WI38 (cell line): ENCODE results near the gene PFKFB3.
"Not testable (repeated sequence)": the region's sequence is repeated elsewhere in the genome, so short reads cannot be mapped to it uniquely, and the experiment has no call there.

Experiments
- H3K4me3 ChIP-seq: 2 replicates; pipeline ENCODE4 v1.5.1; 2011; ENCODE audit warnings: low read depth, mild to moderate bottlenecking, control low read depth, low read length
- CTCF ChIP-seq: IDR thresholded peaks from 2 replicates; pipeline ENCODE4 v1.5.1; 2012; ENCODE audit warnings: low read depth, mild to moderate bottlenecking, control low read depth, low read length

The PFKFB3 gene

GRCh38 chr10:6163364-6164270 lies 39.1 kb upstream of the PFKFB3 start:
- peak overlapping the region; percentile 71 for H3K4me3 ChIP-seq
- TF ChIP-seq CTCF: no peak

- no peak for TF ChIP-seq CTCF
- peak overlapping the region; percentile 71 for H3K4me3 ChIP-seq
Observed at GRCh38 chr10:6164271-6165095, 38.2 kb upstream of the PFKFB3 start.

- no peak for TF ChIP-seq CTCF
- no peak overlapping the region for H3K4me3 ChIP-seq
Observed at GRCh38 chr10:6165221-6165725, 37.5 kb upstream of the PFKFB3 start.

GRCh38 chr10:6165933-6166332 lies 36.8 kb upstream of the PFKFB3 start:
- not testable (repeated sequence) for H3K4me3 ChIP-seq

GRCh38 chr10:6167456-6167855 lies 35.3 kb upstream of the PFKFB3 start:
- no peak for TF ChIP-seq CTCF
- H3K4me3 ChIP-seq: no peak overlapping the region

GRCh38 chr10:6168084-6168483 lies 34.6 kb upstream of the PFKFB3 start:
- no peak for TF ChIP-seq CTCF
- no peak overlapping the region for H3K4me3 ChIP-seq

- no peak for TF ChIP-seq CTCF
Observed at GRCh38 chr10:6170638-6171037, 32.1 kb upstream of the PFKFB3 start.

More at GRCh38 chr10:6170638-6171037, 32.1 kb upstream of the PFKFB3 start:
- no peak overlapping the region for H3K4me3 ChIP-seq
